ENCODE results near the gene ZCCHC24. TPM values are rescaled to one million over a fixed set of nuclear protein-coding genes. Genes with fewer than 3 reads are reported as not detected.

ZCCHC24 gene
- total and polyA plus RNA-seq, 4 donors, result 42.2 to 99.6 (median 69.8) TPM

DNA sequence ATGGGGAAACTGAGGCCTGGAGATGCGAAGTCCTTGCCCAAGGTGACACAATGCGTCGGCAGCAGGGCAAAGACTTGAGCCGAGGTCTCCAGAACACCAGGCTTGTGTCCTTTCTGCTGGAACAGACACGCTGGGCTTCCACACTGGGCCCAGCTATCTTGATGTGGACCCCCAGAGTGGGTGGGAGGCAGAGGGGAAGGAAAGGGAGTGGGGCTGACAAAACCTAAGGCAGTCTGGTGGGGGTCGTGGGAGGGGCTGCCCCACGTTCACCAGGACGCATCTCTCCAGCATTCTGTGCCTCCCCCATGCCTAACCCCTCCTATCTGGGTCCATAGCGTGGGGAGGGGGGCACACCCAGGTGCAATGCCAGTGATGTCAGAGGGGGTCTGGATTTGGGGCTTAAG, 60.0 kb downstream of the ZCCHC24 start:
- 93 to 95% methylated on average over 9 of the region's 9 CpGs for WGBS, 2 donors
- Histone ChIP-seq H3K4me1 (ENCODE audit: control insufficient read depth in 1 of 2, insufficient read depth in 2 of 2, low read length in 2 of 2) (no peaks in the 10 kb centered on the region), H3K9me3 (ENCODE audit: control insufficient read depth, low read length) (no peaks in the 10 kb centered on the region), H3K27ac (ENCODE audit: low read depth in 1 of 2, low read length in 2 of 2) (no peak overlapping the region), H3K27me3 (ENCODE audit: control insufficient read depth in 1 of 2, insufficient read depth in 2 of 2, low read length in 1 of 2) (no peaks in the 10 kb centered on the region), H3K4me3 (ENCODE audit: low read length in 2 of 2) (no peak overlapping the region), H3K36me3 (ENCODE audit: control insufficient read depth in 1 of 2, insufficient read depth in 2 of 2, low read length in 1 of 2) (no peaks in the 10 kb centered on the region)
- intact Hi-C loops (cut with DNase I), result no loop called here
- ATAC-seq (ENCODE audit: low FRiP score) (no peak), DNase-seq (no peak)

DNA sequence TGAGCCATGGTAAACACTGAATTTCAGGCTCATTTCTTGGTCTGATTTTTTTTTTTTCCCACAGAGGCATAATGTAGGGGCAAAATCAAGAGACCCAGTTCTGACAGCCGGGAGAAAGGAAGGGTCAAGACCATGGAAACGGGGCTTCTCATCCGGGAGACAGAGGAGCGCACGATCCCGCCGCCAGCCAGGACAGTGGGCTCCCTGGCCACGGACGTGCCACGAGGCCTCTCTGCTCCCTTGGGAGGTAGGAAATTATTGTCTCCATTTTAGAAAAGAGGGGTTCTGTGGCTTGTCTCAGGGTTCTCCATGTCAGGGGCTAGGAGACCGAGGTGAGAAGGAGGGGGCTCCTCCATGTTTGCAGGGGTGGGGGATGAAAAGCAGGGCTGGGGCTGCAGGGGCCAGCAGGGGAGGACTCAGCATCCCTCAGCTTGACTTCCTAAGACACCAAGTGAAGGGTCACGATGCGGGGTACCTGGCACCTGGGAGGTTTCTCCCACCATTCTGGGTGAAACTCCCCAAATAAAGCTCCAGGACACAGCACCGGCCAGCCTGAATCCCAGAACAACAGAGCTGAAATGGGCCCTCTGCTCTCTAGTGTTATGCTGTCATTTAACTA, 60.5 kb downstream of the ZCCHC24 start:
- Histone ChIP-seq H3K27me3 (ENCODE audit: control insufficient read depth in 1 of 2, insufficient read depth in 2 of 2, low read length in 1 of 2) (no peaks in the 10 kb centered on the region), H3K27ac (ENCODE audit: low read depth in 1 of 2, low read length in 2 of 2) (no peak overlapping the region), H3K9me3 (ENCODE audit: control insufficient read depth, low read length) (no peaks in the 10 kb centered on the region), H3K4me3 (ENCODE audit: low read length in 2 of 2) (no peak overlapping the region), H3K4me1 (ENCODE audit: control insufficient read depth in 1 of 2, insufficient read depth in 2 of 2, low read length in 2 of 2) (no peaks in the 10 kb centered on the region), H3K36me3 (ENCODE audit: control insufficient read depth in 1 of 2, insufficient read depth in 2 of 2, low read length in 1 of 2) (no peaks in the 10 kb centered on the region)
- 91 to 92% methylated on average over 14 of the region's 14 CpGs for WGBS, 2 donors
- intact Hi-C loops (cut with DNase I), result no loop called here
- ATAC-seq (ENCODE audit: low FRiP score) (no peak), DNase-seq (peak in 1 of 2 donors; percentile 46)

DNA sequence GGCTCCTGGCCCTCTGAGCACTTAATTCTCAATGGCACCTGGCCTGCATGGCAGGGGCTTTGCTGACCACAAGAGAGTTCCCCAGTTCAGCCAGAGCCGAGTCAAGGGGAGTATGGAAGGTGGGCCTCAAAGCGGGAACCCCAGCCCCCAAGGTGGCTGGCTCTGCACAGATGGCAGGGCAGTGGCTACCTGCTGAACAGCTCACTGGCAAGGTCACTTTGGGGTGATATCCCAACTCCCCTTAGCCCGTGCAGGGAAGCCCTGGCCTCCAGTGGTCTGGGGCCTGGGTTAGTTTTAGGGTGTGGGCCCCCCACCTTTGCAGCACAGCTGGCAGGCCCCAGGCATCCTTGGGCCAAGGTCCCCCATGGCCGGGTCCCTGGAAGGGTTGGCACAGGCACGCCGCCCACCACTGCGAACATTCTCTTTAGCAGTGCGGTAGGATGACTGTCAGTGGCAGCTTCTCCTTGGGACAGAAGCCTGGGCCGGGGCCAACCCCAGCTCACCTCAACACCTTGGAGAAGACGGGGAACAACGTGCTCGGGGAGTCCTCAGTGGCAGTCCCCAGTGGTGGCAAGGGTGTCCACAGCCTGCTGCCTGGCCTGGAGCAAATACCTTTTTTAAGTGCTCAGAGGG, 61.3 kb downstream of the ZCCHC24 start:
- 93% methylated on average over 12 of the region's 12 CpGs for WGBS, 2 donors
- no peak overlapping the region for H3K4me3 ChIP-seq (ENCODE audit: low read length in 2 of 2)
- H3K27ac ChIP-seq (ENCODE audit: low read depth in 1 of 2, low read length in 2 of 2), result no peak overlapping the region
- no peaks in the 10 kb centered on the region for H3K36me3 ChIP-seq (ENCODE audit: control insufficient read depth in 1 of 2, insufficient read depth in 2 of 2, low read length in 1 of 2)
- no peaks in the 10 kb centered on the region for H3K27me3 ChIP-seq (ENCODE audit: control insufficient read depth in 1 of 2, insufficient read depth in 2 of 2, low read length in 1 of 2)
- intact Hi-C loops (cut with DNase I), result no loop called here
- ATAC-seq (ENCODE audit: low FRiP score) (no peak), DNase-seq (peak; percentile 44 to 65)
- no peaks in the 10 kb centered on the region for H3K9me3 ChIP-seq (ENCODE audit: control insufficient read depth, low read length)
- no peaks in the 10 kb centered on the region for H3K4me1 ChIP-seq (ENCODE audit: control insufficient read depth in 1 of 2, insufficient read depth in 2 of 2, low read length in 2 of 2)

DNA sequence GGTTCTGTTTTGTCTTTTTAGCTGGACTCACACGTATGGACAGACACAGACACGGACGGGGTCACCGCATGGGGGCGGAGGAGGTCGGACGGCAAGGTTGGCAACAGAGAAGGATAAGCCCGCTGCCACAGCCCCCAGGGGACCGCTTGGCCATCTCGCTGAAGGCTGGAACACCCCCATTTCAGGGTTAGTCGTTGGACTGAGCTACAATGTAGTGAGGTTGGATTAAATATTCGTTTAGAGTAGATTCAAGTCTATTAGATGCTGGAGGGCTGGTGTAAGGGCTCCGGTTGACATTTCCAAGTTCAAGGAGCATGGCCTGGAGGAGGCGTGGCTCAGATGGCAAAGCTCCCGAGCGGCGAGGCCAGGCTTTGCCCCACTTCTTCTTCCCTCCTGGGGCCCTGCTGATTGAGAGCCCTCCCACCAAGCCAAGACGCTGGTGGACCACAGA, 62.9 kb downstream of the ZCCHC24 start:
- intact Hi-C loops (cut with DNase I), result no loop called here
- DNase-seq (peak in 1 of 2 donors; percentile 49), ATAC-seq (ENCODE audit: low FRiP score) (no peak)
- H3K27ac ChIP-seq (ENCODE audit: low read depth in 1 of 2, low read length in 2 of 2), result no peak overlapping the region
- H3K9me3 ChIP-seq (ENCODE audit: control insufficient read depth, low read length), result no peaks in the 10 kb centered on the region
- H3K4me1 ChIP-seq (ENCODE audit: control insufficient read depth in 1 of 2, insufficient read depth in 2 of 2, low read length in 2 of 2), result no peaks in the 10 kb centered on the region
- 65 to 71% methylated on average over 18 of the region's 18 CpGs for WGBS, 2 donors
- no peaks in the 10 kb centered on the region for H3K27me3 ChIP-seq (ENCODE audit: control insufficient read depth in 1 of 2, insufficient read depth in 2 of 2, low read length in 1 of 2)
- no peaks in the 10 kb centered on the region for H3K36me3 ChIP-seq (ENCODE audit: control insufficient read depth in 1 of 2, insufficient read depth in 2 of 2, low read length in 1 of 2)
- no peak overlapping the region for H3K4me3 ChIP-seq (ENCODE audit: low read length in 2 of 2)

DNA sequence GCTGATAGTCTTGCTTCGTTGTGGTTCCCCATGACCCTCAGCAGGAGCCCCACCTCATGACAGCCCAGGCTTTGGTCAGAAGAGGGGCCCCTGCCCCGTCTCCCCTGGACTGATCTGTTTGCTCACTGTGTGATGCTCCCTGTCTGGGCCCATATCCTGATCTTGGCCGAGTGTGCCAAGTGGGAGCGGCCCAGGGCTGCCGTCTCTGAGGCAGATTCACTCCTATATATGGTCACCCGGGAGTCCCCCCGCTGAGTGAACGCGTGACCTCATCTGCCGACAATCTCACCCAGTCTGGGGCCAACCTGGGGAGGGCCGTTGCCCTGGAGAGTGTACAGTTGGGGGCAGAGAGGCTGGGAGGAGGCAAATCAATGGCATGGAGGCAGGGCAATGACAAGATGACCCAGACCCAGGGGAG, 63.6 kb downstream of the ZCCHC24 start:
- H3K27me3 ChIP-seq (ENCODE audit: control insufficient read depth in 1 of 2, insufficient read depth in 2 of 2, low read length in 1 of 2), result no peaks in the 10 kb centered on the region
- no peak overlapping the region for H3K4me3 ChIP-seq (ENCODE audit: low read length in 2 of 2)
- peak; percentile 86 to 93 for DNase-seq
- H3K9me3 ChIP-seq (ENCODE audit: control insufficient read depth, low read length), result no peaks in the 10 kb centered on the region
- no peaks in the 10 kb centered on the region for H3K4me1 ChIP-seq (ENCODE audit: control insufficient read depth in 1 of 2, insufficient read depth in 2 of 2, low read length in 2 of 2)
- peak; percentile 72 for ATAC-seq (ENCODE audit: low FRiP score)
- intact Hi-C loops (cut with DNase I), result no loop called here
- peak overlapping the region in 1 of 2 donors; percentile 1 for H3K27ac ChIP-seq (ENCODE audit: low read depth in 1 of 2, low read length in 2 of 2)
- no peaks in the 10 kb centered on the region for H3K36me3 ChIP-seq (ENCODE audit: control insufficient read depth in 1 of 2, insufficient read depth in 2 of 2, low read length in 1 of 2)
- whole genome bisulfite sequencing, 2 donors, result 7 to 19% methylated on average over 11 of the region's 11 CpGs

DNA sequence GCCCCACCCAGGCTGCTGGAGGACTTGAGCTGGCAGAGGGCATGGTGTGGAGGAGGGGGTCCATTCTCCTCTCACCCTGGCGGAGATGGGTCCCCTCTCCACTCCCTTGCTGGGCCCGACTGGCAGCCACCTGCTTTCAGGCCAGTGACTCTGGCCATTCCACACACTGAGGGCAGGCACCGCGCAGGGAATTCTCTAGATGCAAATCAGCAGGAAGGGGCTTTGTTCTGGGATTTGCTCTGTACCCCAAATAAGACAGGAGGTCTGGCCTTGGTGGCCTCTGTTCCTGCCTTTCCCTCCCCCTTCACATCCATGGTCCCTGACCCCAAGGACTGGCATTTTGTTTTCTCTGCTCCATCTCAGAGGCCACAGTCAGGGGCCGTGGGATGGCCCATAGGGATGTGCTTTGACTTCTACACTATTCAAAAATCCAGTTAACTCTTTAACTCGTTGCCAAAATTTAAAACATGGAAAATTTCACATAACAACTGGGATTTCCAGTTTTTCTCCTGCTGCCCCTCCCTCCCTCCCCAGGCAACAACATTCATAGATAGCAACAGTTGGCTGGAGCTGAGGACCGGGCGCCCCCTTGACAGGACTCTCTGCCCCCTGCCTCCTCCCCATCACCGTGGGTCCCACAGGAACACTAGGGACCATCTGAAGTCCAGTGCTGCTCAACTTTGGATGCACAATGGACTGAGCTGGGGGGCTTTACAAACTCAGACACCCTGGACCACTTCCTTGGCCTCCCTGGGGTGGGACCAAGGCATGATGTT, 64.3 kb downstream of the ZCCHC24 start:
- Histone ChIP-seq H3K9me3 (ENCODE audit: control insufficient read depth, low read length) (no peaks in the 10 kb centered on the region), H3K4me1 (ENCODE audit: control insufficient read depth in 1 of 2, insufficient read depth in 2 of 2, low read length in 2 of 2) (no peaks in the 10 kb centered on the region), H3K36me3 (ENCODE audit: control insufficient read depth in 1 of 2, insufficient read depth in 2 of 2, low read length in 1 of 2) (no peaks in the 10 kb centered on the region), H3K27ac (ENCODE audit: low read depth in 1 of 2, low read length in 2 of 2) (peak overlapping the region in 1 of 2 donors; percentile 6), H3K27me3 (ENCODE audit: control insufficient read depth in 1 of 2, insufficient read depth in 2 of 2, low read length in 1 of 2) (no peaks in the 10 kb centered on the region), H3K4me3 (ENCODE audit: low read length in 2 of 2) (no peak overlapping the region)
- 73 to 74% methylated on average over 9 of the region's 9 CpGs for WGBS, 2 donors
- intact Hi-C loops (cut with DNase I), result no loop called here
- DNase-seq (peak in 1 of 2 donors; percentile 32), ATAC-seq (ENCODE audit: low FRiP score) (peak; percentile 27)

DNA sequence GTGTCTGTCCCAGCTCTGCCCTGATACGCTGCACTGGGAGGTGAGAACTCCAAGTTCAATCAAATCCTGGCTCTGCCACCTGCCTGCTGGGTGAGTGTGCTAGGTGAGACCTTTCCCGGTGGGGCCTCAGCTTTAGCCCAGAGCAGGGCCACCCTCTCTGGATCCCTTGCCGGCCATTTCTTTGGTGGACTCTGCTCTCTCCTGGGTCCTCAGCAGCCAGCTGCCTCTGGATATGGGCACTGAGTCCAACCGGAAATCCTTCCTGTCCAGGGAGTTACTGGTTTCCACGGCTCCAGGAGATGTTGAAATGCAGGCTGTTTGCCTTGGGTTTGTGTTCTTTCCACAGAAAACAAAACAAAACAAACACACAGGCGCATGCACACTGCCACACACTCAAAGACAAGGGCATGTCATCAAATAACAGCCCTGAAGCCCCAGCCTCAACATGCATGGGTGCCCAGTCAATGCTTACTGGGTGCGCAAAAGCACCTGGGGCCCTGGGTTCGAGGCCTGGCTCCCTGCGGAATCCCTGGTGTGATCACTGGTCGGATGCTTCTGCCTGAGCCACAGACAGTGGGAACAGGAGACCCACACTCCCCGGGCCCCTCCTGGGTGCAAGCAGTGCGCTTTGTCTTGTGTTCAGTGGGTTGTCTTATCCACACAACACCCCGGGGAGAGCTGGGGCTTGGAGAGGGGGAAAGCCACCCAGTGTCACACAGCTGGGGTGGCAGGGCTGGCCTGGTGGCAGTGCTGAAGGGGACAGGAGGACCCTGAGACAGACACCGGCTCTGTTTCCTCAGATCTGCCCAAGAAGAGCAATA, 65.1 kb downstream of the ZCCHC24 start:
- H3K4me1 ChIP-seq (ENCODE audit: control insufficient read depth in 1 of 2, insufficient read depth in 2 of 2, low read length in 2 of 2), result no peaks in the 10 kb centered on the region
- H3K27ac ChIP-seq (ENCODE audit: low read depth in 1 of 2, low read length in 2 of 2), result peak overlapping the region in 1 of 2 donors; percentile 25
- no peaks in the 10 kb centered on the region for H3K9me3 ChIP-seq (ENCODE audit: control insufficient read depth, low read length)
- 56 to 59% methylated on average over 14 of the region's 14 CpGs for WGBS, 2 donors
- intact Hi-C loops (cut with DNase I), result no loop called here
- H3K27me3 ChIP-seq (ENCODE audit: control insufficient read depth in 1 of 2, insufficient read depth in 2 of 2, low read length in 1 of 2), result no peaks in the 10 kb centered on the region
- H3K36me3 ChIP-seq (ENCODE audit: control insufficient read depth in 1 of 2, insufficient read depth in 2 of 2, low read length in 1 of 2), result no peaks in the 10 kb centered on the region
- peak in 1 of 2 donors; percentile 77 for DNase-seq
- peak; percentile 75 for ATAC-seq (ENCODE audit: low FRiP score)
- H3K4me3 ChIP-seq (ENCODE audit: low read length in 2 of 2), result no peak overlapping the region

DNA sequence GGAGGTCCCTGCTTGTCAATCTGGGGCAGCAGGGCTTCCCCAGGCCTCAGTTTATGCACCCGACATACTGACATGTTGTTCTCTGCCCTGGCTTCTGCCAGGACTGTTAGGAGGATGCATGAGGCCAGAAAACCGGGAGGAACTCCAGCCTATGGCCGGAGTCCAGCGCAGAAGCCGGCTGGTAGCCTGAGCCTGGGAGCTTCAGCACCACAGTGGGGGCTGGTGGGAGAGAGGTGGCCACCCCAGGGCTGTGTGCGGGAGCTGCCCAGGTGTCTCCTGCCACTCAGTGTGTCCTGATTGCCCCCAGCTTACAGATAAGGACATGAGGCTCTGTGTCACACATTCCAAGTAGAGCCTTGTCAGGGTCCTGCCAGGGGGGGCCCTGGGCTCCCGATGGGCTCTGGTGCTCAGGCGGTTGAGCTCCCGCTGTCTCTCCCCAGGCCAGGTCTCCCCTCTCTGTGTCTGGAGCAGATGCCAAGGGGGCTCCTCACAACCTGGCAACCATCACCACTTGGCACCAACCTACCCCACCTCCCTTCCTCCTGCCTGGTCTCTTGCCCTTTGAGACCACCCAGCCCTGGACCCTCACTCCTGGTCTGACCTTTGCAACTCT, 65.8 kb downstream of the ZCCHC24 start:
- Histone ChIP-seq H3K27me3 (ENCODE audit: control insufficient read depth in 1 of 2, insufficient read depth in 2 of 2, low read length in 1 of 2) (no peaks in the 10 kb centered on the region), H3K36me3 (ENCODE audit: control insufficient read depth in 1 of 2, insufficient read depth in 2 of 2, low read length in 1 of 2) (no peaks in the 10 kb centered on the region), H3K27ac (ENCODE audit: low read depth in 1 of 2, low read length in 2 of 2) (peak overlapping the region in 1 of 2 donors; percentile 25), H3K4me1 (ENCODE audit: control insufficient read depth in 1 of 2, insufficient read depth in 2 of 2, low read length in 2 of 2) (no peaks in the 10 kb centered on the region), H3K4me3 (ENCODE audit: low read length in 2 of 2) (no peak overlapping the region), H3K9me3 (ENCODE audit: control insufficient read depth, low read length) (no peaks in the 10 kb centered on the region)
- ATAC-seq (ENCODE audit: low FRiP score), result peak; percentile 16
- WGBS, 2 donors, result 18 to 19% methylated on average over 8 to 9 of the region's 9 CpGs
- intact Hi-C loops (cut with DNase I), result loop anchor here in 1 of 2 donors (1.0 kb wide), 1 partner anchor 66 kb away; the partner anchor contains the start of gene ZCCHC24
- peak in 1 of 2 donors; percentile 68 for DNase-seq
